Amniotic stem cell (primary cell): ENCODE measurements around the gene NCR3LG1.

Experiments used
- DNase-seq: peaks from one replicate; lab custom pipeline; 2025; lab: John Stamatoyannopoulos, UW

NCR3LG1 gene

GRCh38 chr11:17369684-17370243 is 18.2 kb downstream of the NCR3LG1 start:
- DNase-seq, result no peak

DNA sequence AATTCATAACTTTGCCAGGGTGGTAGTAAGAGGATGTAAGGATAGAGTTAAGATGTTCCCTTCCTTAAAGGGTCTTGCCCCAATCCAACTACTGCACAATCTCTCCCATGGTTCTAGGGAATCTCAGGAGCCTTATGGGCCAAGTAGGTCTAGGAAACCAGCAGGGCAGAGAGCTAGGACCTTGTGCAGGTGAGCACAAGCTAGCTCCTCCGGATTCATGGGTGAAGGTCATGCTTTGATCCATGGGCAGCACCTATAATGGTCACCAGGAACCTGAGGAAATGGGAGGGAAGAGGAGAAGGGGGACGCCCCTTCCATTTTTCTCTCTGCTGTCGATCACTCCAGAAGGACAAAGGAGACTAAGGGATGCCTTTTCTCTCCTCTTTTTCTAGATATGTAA is 20.0 kb downstream of the NCR3LG1 start:
- no peak for DNase-seq

DNA sequence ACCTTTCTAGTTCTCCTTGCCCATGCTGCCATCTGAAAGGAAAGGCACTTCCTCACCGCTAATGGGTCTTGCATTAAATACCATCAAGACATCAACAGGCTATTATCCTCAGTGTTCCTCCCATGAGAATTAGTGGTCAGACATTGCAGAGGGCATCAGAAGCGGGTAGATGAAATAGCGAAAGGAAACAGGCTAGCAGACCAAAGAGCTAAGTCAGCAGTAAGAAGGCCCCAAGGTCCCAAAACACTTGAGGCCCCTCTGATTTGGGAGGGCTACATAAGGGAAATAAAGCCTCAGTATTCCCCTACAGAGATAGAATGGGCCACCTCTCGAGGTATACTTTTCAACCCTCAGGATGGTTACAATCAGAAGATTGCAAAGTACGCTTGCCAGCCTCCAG is 23.9 kb downstream of the NCR3LG1 start:
- DNase-seq, result no peak

GRCh38 chr11:17376493-17376892 is 24.9 kb downstream of the NCR3LG1 start:
- no peak for DNase-seq

- DNase-seq, result no peak
These were observed 27.1 kb downstream of the NCR3LG1 start for GRCh38 chr11:17378655-17379054.

GRCh38 chr11:17379383-17380180 is 28.0 kb downstream of the NCR3LG1 start:
- no peak for DNase-seq

DNA sequence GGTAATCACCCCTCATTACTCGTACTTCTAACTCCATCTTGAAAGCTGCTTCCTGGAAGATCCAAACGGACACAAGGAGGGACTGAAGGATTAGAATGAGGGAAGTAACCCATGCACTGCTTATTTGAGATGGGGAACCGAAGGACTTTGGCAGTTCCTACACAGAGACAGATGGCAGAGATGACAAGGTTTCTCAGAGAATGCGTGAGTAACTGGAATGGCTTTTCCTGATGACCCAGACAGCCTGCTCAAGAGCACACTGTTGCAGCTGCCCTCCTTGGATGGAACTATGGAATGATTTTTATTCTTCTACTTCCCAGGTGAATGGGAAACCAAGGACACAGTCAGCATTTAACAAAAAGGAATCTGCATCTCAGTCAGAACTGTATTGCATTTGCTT is 29.6 kb downstream of the NCR3LG1 start:
- DNase-seq, result no peak

DNA sequence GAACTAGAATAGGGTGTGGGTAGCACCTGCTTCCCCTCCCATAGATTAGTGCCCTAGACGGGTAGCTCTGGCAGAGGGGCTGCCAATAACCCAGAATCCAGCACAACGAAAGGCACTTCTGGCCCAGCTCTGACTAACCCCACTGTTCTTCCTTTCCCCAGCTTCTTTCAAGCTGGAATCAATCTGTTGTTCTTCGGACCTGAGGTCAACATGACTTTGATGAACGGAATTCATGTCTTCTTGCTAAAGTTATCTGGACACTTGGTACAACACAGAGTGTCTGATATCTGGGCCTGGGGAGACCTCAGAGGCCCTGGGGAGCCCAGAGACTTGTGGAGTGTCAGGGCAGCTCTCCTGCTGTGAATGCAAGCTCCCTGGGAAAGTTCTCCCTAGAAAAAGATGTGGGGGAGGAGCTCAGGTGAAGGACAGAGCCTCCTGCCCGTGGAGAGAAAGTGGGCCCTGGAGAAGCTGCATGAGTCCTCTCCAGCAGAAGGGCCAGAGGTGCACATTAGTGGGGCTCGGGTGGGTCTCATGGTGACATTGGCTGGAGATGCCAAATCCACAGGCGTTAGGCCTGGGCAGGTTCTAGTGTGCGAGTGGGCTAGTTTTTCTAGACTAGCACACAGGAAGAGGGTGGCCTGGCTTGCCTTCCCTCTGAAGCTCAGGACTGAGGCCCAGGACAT is 30.6 kb downstream of the NCR3LG1 start:
- DNase-seq, result no peak

- DNase-seq, result no peak
These were observed 31.9 kb downstream of the NCR3LG1 start for GRCh38 chr11:17383461-17383860.

GRCh38 chr11:17384002-17384511 is 32.5 kb downstream of the NCR3LG1 start:
- peak; percentile 60 for DNase-seq

GRCh38 chr11:17385492-17385891 is 33.9 kb downstream of the NCR3LG1 start:
- DNase-seq, result no peak

DNA sequence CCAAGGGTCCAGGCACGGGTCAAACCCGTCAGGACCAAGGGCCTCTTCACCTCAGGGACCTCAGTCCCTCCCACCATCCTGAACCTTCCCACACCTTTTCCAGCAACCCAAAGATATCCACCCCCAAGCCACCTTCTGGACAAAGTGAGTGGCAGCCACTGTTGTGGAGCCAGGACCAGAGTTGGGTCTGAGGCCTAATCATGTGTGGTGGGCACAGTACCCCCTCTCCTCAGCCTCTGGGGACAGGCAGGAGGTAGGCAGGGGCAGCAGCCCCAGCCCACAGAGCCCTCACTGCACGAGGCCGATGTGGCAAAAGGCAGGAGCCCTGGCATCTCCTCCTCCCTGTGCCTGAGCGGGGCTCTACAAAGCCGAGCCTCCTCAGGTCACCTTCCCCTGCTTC is 34.3 kb downstream of the NCR3LG1 start:
- no peak for DNase-seq

- DNase-seq, result peak; percentile 5
These were observed 34.9 kb downstream of the NCR3LG1 start for GRCh38 chr11:17386331-17387084.

- no peak for DNase-seq
These were observed 35.7 kb downstream of the NCR3LG1 start for GRCh38 chr11:17387254-17387653.

DNA sequence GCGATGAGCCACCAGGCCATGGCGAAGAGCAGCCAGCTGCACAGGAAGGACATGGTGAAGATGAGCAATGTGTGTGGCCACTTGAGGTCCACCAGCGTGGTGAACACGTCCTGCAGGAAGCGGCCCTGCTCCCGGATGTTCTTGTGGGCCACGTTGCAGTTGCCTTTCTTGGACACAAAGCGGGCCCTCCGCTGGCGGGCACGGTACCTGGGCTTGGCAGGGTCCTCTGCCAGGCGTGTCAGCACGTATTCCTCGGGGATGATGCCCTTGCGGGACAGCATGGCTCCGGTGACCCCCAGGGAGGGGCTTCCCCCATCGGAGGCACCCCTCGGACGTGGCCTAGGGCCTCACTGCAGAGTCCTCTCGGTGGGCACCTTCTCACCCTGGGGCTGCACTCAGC is 36.2 kb downstream of the NCR3LG1 start:
- no peak for DNase-seq

- no peak for DNase-seq
These were observed 37.1 kb downstream of the NCR3LG1 start, which contains the start of gene KCNJ11 for GRCh38 chr11:17388609-17389210. KCNJ11 (minus strand) TSS chr11:17388659; CDS start chr11:17388091, 568 bp downstream.

GRCh38 chr11:17389211-17389956 is 37.8 kb downstream of the NCR3LG1 start:
- no peak for DNase-seq

DNA sequence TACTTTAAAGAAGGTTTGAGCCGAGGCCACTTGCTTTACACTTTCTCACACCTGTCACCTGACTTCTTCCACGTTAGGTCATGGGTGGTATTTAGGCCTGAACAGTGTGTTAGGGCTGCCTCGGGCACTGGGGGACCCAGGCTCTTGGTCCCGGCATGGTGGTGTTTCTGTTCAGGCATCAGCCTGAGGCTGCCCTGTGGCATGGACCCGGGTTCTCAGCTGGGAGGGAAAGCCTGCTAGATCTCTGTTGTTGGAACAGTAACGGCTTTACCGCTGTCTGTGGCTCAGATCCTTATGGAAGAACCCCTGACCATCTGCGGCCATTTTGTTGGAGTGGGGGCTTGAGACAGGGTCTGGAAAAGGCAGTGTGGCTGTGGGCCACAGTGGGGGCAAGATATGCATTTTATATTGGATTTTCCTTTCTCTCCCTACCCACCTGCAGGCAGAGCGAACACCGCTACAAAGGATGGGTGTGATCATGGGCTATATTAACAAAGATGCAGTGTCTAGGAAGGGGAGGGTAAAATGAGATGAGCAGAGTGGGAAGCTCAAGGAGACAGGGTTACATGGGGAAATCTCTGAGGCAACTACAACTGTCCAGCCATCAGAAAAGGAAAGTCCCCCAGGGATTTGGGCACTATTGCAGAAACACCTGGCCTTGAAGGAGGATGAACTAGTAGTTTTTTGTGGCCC is 38.5 kb downstream of the NCR3LG1 start:
- no peak for DNase-seq

DNA sequence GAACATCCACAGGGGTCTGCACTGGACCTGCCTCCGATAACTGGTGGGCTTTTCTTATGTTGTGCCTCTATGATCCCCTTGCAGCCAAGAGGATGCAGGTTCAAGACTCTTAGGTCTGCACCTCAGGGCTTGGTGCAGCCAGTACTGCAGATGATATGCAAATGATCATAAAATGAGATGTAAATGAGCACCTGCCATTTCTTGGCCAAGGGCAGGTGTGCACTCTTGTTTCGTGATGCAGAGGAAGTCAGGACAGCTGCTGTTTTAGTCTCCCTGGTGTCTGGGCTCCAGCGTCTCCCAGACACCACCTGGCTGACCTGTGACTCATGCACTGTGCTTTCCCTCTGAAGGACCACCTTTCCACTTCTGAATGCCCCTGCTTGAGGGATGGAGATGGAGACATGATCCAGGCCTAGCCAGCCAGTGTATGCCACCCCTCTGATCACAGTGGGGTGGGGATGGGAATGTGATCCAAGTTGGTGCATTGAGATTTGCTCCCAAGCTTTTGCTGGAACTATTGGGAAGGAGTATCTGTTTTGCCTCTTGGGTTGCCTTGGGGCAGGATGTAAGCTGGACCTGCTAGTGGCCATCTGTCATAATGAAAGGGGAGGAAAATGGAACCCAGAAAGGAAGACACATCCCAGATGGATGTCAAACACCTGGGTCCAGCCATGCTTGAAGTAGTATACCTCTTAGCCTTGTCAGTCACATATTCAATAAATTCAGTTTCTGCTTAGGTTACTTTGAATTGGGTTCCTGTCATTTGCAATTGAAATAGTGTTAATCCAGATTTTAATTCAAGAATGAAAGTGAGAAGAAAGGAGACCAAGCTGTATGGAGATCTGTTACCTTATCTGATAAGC is 40.1 kb downstream of the NCR3LG1 start:
- no peak for DNase-seq
